Heart right ventricle (tissue), 16 donors: ENCODE data around the gene TNFSF18. TPM values are rescaled to one million over a fixed set of nuclear protein-coding genes. Genes with fewer than 3 reads are reported as not detected.

Source experiments
- ATAC-seq, 8 donors: fragments of 200-7000 bp; cut with Tn5 transposase; one replicate each; pipeline ENCODE4 v1.9.1; 2020; ENCODE audit warnings: mild to moderate bottlenecking in 8 of 8, moderate library complexity in 8 of 8, moderate number of reproducible peaks in 1 of 8
- DNase-seq, 2 donors: peaks; one replicate each; pipeline ENCODE4 v3.0.0-alpha.2; 2020
- H3K27ac ChIP-seq, 10 donors: fragments of 200-600 bp; sonication (generic) in 2 of 10; one replicate each; pipeline versions ENCODE4 v1.5.0 to v1.8.0; 2020 to 2022; ENCODE audit warnings: mild to moderate bottlenecking in 3 of 10
- H3K27me3 ChIP-seq, 7 donors: fragments of 200-600 bp; one replicate each; pipeline ENCODE4 v1.8.0; 2021 to 2022; ENCODE audit warnings: mild to moderate bottlenecking in 2 of 7
- H3K36me3 ChIP-seq, 9 donors: fragments of 200-600 bp; sonication (generic) in 1 of 9; one replicate each; pipeline versions ENCODE4 v1.5.0 to v1.8.0; 2020 to 2022; ENCODE audit warnings: mild to moderate bottlenecking in 2 of 9
- H3K4me1 ChIP-seq, 9 donors: fragments of 200-600 bp; sonication (generic) in 1 of 9; one replicate each; pipeline versions ENCODE4 v1.5.0 to v1.8.0; 2020 to 2022; ENCODE audit warnings: mild to moderate bottlenecking in 4 of 9
- H3K4me3 ChIP-seq, 10 donors: fragments of 200-600 bp; sonication (generic) in 2 of 10; one replicate each; pipeline versions ENCODE4 v1.5.0 to v1.8.0; 2020 to 2022; ENCODE audit warnings: mild to moderate bottlenecking in 7 of 10, moderate library complexity in 2 of 10
- H3K9me3 ChIP-seq, 11 donors: fragments of 200-600 bp in 10 of 11; sonication (generic) in 2 of 11; one replicate each; pipeline versions ENCODE4 v1.5.0 to v1.8.0; 2013 to 2022; ENCODE audit warnings: mild to moderate bottlenecking in 2 of 11, control low read depth in 1 of 11, moderate library complexity in 1 of 11
- WGBS, 2 donors: extraction: QIAGEN DNeasy Blood & Tissue Kit; methylation state at CpG; one replicate each; pipeline ENCODE4 v1.1.7; 2013; ENCODE audit warnings: inconsistent platforms in 1 of 2; 5-methylcytosine and 5-hydroxymethylcytosine counted together
- intact Hi-C, 10 donors: fragments of 100-400 bp; cut with DNase I; formaldehyde crosslinking; loops; one replicate each; pipeline versions ENCODE4 v1.11.1 to v1.14.2; 2022
- polyA plus RNA-seq, 2 donors: library from polyadenylated mRNA; stranded (reverse); fragments of 200-250 nt; gene quantifications; one replicate each; pipeline ENCODE4 v1.2.3, GENCODE V29; 2013
- total RNA-seq, 10 donors: library from RNA; stranded (reverse); fragmentation: NEBNext Ultra II Directional in 3 of 10; extraction: Animal tissue kit (Norgen Biotek cat#: 25700) in 3 of 10; gene quantifications; one replicate each; pipeline versions ENCODE4 v1.2.1 to v1.2.4, GENCODE V29; 2021 to 2023
- TF ChIP-seq, protein P1 (sequence below), 9 donors: fragments of 200-600 bp; sonication (generic) in 2 of 9; IDR thresholded peaks; one replicate each; pipeline versions ENCODE4 v1.5.0 to v1.8.0; 2021 to 2022; ENCODE audit warnings: antibody characterized with exemption in 9 of 9, mild to moderate bottlenecking in 5 of 9, moderate library complexity in 1 of 9
- donor health status: Arrhythmogenic right ventricular cardiomyopathy.
- donor health status: ischemic (EF 13 %, LVEDD 7.1; RV severe dilation, severe dysfunction).
- donor health status: healthy with polysubstance abuse.
- donor health status: DM: no; HTN: yes; CAD: no.
- donor health status: DM: no; HTN: no; CAD: no.
- donor health status: ischemic (EF 25% LVEDD 6.9; RV normal size, moderate dysfunction).
- donor health status: ischemic (EF 25% LVEDD 5.7; RV mildly dilated, moderate dysfunction).
- donor health status: healthy.
- donor health status: DM: yes; HTN: yes; CAD: no.
- donor health status: Ischemic cardiomyopathy.
- donor health status: ischemic (EF 35%, LVEDD 5.7; RV mildly dilated, moderate dysfunction).
- donor health status: nonischemic (EF 11% LVEDD 7.7; RV severe dilation, severe dysfunction).
- donor health status: DM: yes; HTN: yes; CAD: no.
- donor health status: PGD.
- donor health status: ischemic (EF 29% LVEDD 5.4; RV normal size, mild dysfunction).
- donor health status: nonischemic (EF 23%, LVEDD 6.1; RV moderate dilation, normal function).

The TNFSF18 gene
- total and polyA plus RNA-seq, 12 donors = 0.04 to 1.4 (median 0.16) TPM; not detected in 7

DNA sequence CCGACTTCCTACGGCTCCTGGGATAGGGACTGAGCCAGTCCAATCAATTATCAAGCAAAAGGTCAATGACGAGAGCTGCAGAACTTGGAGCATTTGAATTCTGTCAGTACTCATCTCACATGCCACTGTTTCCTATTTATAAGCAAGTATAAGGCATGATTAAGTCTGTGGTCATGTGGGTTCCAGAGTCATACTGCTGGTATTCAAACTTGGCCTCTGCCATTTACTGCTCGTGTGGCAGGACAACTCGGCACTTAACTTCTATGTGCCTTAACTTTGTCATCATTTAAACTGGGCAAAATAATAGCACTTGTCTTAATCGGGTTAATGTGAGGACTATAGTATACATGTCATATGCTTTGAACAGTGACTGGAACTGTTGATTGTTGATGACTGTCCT is 44.9 kb upstream of the TNFSF18 start:
- TF ChIP-seq, protein P1, sequence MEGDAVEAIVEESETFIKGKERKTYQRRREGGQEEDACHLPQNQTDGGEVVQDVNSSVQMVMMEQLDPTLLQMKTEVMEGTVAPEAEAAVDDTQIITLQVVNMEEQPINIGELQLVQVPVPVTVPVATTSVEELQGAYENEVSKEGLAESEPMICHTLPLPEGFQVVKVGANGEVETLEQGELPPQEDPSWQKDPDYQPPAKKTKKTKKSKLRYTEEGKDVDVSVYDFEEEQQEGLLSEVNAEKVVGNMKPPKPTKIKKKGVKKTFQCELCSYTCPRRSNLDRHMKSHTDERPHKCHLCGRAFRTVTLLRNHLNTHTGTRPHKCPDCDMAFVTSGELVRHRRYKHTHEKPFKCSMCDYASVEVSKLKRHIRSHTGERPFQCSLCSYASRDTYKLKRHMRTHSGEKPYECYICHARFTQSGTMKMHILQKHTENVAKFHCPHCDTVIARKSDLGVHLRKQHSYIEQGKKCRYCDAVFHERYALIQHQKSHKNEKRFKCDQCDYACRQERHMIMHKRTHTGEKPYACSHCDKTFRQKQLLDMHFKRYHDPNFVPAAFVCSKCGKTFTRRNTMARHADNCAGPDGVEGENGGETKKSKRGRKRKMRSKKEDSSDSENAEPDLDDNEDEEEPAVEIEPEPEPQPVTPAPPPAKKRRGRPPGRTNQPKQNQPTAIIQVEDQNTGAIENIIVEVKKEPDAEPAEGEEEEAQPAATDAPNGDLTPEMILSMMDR (IDR thresholded peaks at IDR 0.05) = no peak
- Histone ChIP-seq H3K4me1 (peaks cover 0 to 13% (median 0%) of the 10 kb centered on the region in 9 donors), H3K27ac (no peak overlapping the region), H3K9me3 (no peaks in the 10 kb centered on the region), H3K27me3 (no peaks in the 10 kb centered on the region), H3K4me3 (no peak overlapping the region), H3K36me3 (no peaks in the 10 kb centered on the region)
- no peak for DNase-seq
- intact Hi-C loops = loop anchor here in 1 of 10 donors (10.0 kb wide), 1 partner anchor 349 kb away; no protein-coding TSS in a partner anchor
- 69 to 72% methylated on average over 6 of the region's 6 CpGs for WGBS, 2 donors
- ATAC-seq = peak in 3 of 8 donors; percentile 31 to 91 (median 55)

DNA sequence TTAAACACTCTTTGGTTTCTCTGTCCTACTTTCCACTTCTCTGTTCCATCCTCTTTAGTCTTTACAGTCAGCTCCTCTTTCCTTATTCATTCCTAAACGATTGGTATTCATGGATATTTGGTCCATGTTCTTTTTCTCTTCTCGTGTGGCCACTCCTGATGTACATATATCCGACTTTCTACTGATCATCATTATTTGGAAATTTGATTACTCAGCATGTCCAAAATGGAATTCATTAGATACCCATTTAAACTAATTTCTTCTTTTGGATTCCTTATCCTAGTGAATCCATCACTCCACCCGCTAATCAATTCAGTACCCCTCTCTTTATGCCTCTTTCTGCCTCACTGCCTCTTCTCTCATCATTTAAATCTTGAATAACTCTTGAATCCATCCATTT is 43.8 kb upstream of the TNFSF18 start:
- H3K4me1 ChIP-seq = peaks cover 0 to 13% (median 0%) of the 10 kb centered on the region in 9 donors
- H3K4me3 ChIP-seq = no peak overlapping the region
- intact Hi-C loops = loop anchor here in 1 of 10 donors (10.0 kb wide), 1 partner anchor 350 kb away; no protein-coding TSS in a partner anchor
- DNase-seq = no peak
- no peaks in the 10 kb centered on the region for H3K36me3 ChIP-seq
- no peaks in the 10 kb centered on the region for H3K9me3 ChIP-seq
- no peak overlapping the region for H3K27ac ChIP-seq
- ATAC-seq = no peak
- TF ChIP-seq, protein P1 (IDR thresholded peaks at IDR 0.05) = no peak
- no peaks in the 10 kb centered on the region for H3K27me3 ChIP-seq
- WGBS, 2 donors = 87 to 90% methylated on average over 4 of the region's 4 CpGs

DNA sequence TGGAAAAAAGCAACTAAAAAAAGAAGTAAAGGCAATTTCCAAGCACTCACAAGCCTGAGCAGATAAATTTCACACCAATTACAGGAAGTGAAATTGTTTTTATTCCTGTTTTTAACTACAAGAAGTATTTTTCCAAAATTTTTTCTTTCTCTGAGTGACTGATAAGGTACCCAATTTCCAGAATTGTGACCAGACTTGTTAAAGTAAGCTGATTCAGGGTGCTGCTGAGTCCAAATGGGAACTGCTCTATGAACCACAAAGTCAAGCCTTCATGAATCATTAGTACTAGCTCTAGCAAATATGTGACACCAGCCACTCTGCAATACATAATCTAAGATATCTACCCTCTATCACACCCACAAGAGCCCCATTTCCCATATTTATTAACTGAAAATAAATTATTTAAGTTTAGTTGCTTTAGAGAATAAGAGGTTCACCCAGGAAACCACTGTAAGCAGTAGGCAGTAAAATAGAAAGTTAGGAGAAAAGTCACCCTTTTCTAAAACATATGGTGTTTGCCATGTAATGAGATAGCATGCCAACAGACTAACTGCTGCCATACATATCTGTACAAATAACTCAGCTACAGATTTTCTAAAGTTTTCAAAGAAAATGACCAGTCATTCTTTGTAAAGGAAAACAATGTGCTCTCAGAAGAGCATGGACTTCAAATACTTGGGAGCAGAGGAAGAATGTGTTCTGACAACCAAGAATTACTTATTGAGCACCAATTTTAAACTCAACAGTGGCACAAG is 43.1 kb upstream of the TNFSF18 start:
- Histone ChIP-seq H3K4me3 (no peak overlapping the region), H3K4me1 (peaks cover 0 to 13% (median 0%) of the 10 kb centered on the region in 9 donors), H3K36me3 (no peaks in the 10 kb centered on the region), H3K27ac (no peak overlapping the region), H3K9me3 (no peaks in the 10 kb centered on the region), H3K27me3 (no peaks in the 10 kb centered on the region)
- TF ChIP-seq, protein P1 (IDR thresholded peaks at IDR 0.05) = no peak
- no peak for ATAC-seq
- intact Hi-C loops = loop anchor here in 1 of 10 donors (10.0 kb wide), 1 partner anchor 351 kb away; no protein-coding TSS in a partner anchor
- no peak for DNase-seq

DNA sequence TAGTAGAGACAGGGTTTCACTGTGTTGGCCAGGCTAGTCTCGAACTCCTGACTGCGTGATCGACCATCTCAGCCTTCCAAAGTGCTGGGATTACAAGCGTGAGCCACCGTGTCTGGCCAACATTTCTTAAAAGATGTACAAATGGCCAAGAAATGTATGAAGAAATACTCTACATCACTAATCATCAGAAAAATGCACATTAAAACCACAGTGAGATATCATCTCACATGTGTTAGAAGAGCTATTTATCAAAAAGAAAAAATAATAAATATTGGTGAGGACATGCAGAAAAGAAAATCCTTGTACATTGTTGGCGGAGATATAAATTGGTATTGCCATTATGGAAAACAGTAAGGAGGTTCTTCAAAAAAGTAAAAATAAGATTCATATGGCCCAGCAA is 33.6 kb upstream of the TNFSF18 start:
- Histone ChIP-seq H3K27me3 (no peaks in the 10 kb centered on the region), H3K4me3 (no peak overlapping the region), H3K9me3 (peaks cover 0 to 8% (median 0%) of the 10 kb centered on the region in 11 donors), H3K4me1 (no peaks in the 10 kb centered on the region), H3K27ac (no peak overlapping the region), H3K36me3 (no peaks in the 10 kb centered on the region)
- TF ChIP-seq, protein P1 (IDR thresholded peaks at IDR 0.05) = no peak
- DNase-seq = no peak
- ATAC-seq = no peak
- WGBS, 2 donors = 91 to 94% methylated on average over 6 of the region's 6 CpGs
- intact Hi-C loops = no loop called here
